ENCODE measurements around the gene CSTPP1.

GRCh38 chr11:47047972-47048371 lies 111.4 kb downstream of the CSTPP1 start:
- TF ChIP-seq EZH2 (IDR thresholded peaks at IDR 0.05) (no peak), CTCF (IDR thresholded peaks at IDR 0.05) (no peak), EZH2phosphoT487 (IDR thresholded peaks at IDR 0.05) (no peak)
